Measurements from ENCODE around the gene PIP5K1B. TPM values are rescaled to one million over a fixed set of nuclear protein-coding genes. Genes with fewer than 3 reads are reported as not detected.

PIP5K1B gene
- total RNA-seq, 2 experiments from 2014 or later: 0.73 to 0.77 TPM

GRCh38 chr9:68775003-68775730 lies 70.1 kb downstream of the PIP5K1B start:
- H3K27me3 Mint-ChIP-seq: peaks cover 17% of the 10 kb centered on the region
- H3K27ac Mint-ChIP-seq: no peak overlapping the region
- CTCF ChIA-PET: no interaction called here
- no peak overlapping the region for H3K4me3 Mint-ChIP-seq
- H3K36me3 Mint-ChIP-seq (ENCODE audit: low read depth): no peaks in the 10 kb centered on the region
- no peak for DNase-seq
- H3K4me1 Mint-ChIP-seq: no peaks in the 10 kb centered on the region
- no peaks in the 10 kb centered on the region for H3K9me3 Mint-ChIP-seq
- POLR2A ChIA-PET: no interaction called here

- peaks cover 2% of the 10 kb centered on the region for H3K36me3 Mint-ChIP-seq (ENCODE audit: low read depth)
- no peaks in the 10 kb centered on the region for H3K9me3 Mint-ChIP-seq
- POLR2A ChIA-PET: no interaction called here
- CTCF ChIA-PET: interaction anchor here (0.6 to 0.9 kb wide), 2 partner anchors 9 to 257 kb away, joined by 3 read pairs; no protein-coding TSS in a partner anchor
- H3K4me3 Mint-ChIP-seq: no peak overlapping the region
- H3K27me3 Mint-ChIP-seq: peaks cover 15% of the 10 kb centered on the region
- peaks cover 5% of the 10 kb centered on the region for H3K4me1 Mint-ChIP-seq
- H3K27ac Mint-ChIP-seq: no peak overlapping the region
- DNase-seq: no peak
Measured at GRCh38 chr9:68777070-68777763, 72.2 kb downstream of the PIP5K1B start.

DNA sequence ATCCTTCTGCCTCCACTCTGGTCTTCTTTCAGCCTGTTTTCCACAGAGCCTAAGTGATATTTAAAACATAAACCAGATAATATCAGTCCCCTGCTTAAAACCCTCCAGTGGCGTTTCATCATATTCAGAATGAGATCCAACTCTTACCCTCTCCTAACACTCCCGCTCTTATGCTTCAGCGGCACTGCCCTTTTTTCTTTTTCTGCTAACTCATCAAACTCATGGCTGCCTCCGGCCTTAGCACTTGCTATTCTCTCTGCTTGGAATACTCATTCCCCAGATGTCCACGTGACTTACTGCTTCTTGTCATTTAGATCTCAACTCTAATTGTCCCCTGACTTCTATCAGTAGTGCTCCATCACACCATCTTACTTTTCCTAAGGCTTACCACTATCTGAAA lies 73.6 kb downstream of the PIP5K1B start:
- Mint-ChIP-seq H3K9me3 (no peaks in the 10 kb centered on the region), H3K4me3 (no peak overlapping the region), H3K27me3 (peaks cover 8% of the 10 kb centered on the region), H3K4me1 (peaks cover 5% of the 10 kb centered on the region), H3K27ac (no peak overlapping the region), H3K36me3 (ENCODE audit: low read depth) (peaks cover 2% of the 10 kb centered on the region)
- ChIA-PET CTCF (no interaction called here), POLR2A (no interaction called here)
- no peak for DNase-seq

DNA sequence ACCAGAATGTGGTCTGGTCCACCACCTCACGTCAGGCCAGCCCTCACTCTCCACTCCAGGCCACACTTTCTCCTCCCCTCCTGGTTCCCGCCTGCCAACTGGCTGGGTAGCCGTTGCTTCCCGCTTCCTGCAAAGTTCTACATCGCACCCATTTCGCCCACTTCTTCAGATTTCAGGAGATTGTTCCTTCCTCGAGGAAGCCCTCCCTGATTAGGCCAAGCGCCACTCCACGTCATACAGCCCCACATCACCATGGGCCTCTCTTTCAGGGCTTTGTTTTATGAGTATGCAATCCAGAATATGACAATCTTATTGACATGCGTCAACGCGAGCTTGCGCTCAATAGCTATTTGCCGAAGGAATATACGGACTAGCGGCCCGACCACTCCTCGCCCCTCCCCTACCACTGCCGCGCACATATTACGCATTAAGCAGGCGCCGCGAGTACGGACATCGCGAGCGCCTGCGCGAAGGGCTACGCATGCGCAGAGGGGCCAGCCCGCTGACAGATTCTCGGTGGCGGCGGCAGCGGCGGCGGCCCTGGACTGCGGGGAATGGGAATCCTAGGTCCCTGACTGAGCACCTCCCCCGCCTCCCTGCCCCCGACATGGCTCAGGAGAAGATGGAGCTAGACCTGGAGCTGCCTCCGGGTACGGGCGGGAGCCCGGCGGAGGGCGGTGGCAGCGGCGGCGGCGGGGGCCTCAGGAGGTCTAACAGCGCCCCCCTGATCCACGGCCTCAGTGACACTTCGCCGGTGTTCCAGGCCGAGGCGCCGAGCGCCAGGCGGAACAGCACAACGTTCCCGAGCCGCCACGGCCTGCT lies 74.7 kb downstream of the PIP5K1B start:
- ChIA-PET POLR2A (no interaction called here), CTCF (interaction anchor here (0.7 to 1.5 kb wide), 4 partner anchors 15 to 68 kb away, joined by 3 read pairs; no protein-coding TSS in a partner anchor)
- H3K9me3 Mint-ChIP-seq: no peaks in the 10 kb centered on the region
- H3K27me3 Mint-ChIP-seq: peaks cover 5% of the 10 kb centered on the region
- DNase-seq: peak; percentile 94
- H3K36me3 Mint-ChIP-seq (ENCODE audit: low read depth): peaks cover 2% of the 10 kb centered on the region
- no peak overlapping the region for H3K27ac Mint-ChIP-seq
- peaks cover 5% of the 10 kb centered on the region for H3K4me1 Mint-ChIP-seq
- no peak overlapping the region for H3K4me3 Mint-ChIP-seq

DNA sequence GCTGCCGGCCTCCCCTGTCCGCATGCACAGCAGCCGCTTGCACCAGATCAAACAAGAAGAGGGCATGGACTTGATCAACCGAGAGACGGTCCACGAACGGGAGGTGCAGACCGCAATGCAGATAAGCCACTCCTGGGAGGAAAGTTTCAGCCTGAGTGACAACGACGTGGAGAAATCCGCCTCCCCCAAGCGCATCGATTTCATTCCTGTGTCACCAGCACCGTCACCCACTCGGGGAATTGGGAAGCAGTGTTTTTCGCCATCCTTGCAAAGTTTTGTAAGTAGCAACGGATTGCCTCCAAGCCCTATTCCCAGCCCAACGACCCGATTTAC lies 75.3 kb downstream of the PIP5K1B start:
- Mint-ChIP-seq H3K4me1 (peaks cover 5% of the 10 kb centered on the region), H3K36me3 (ENCODE audit: low read depth) (peaks cover 2% of the 10 kb centered on the region), H3K27me3 (peaks cover under 1% of the 10 kb centered on the region), H3K27ac (no peak overlapping the region), H3K9me3 (no peaks in the 10 kb centered on the region), H3K4me3 (no peak overlapping the region)
- CTCF ChIA-PET: interaction anchor here (1.1 to 1.5 kb wide), 2 partner anchors 22 to 23 kb away, joined by 3 read pairs; no protein-coding TSS in a partner anchor
- POLR2A ChIA-PET: no interaction called here
- no peak for DNase-seq

- peak; percentile 16 for DNase-seq
Measured at GRCh38 chr9:68780720-68781119, 75.7 kb downstream of the PIP5K1B start.

DNA sequence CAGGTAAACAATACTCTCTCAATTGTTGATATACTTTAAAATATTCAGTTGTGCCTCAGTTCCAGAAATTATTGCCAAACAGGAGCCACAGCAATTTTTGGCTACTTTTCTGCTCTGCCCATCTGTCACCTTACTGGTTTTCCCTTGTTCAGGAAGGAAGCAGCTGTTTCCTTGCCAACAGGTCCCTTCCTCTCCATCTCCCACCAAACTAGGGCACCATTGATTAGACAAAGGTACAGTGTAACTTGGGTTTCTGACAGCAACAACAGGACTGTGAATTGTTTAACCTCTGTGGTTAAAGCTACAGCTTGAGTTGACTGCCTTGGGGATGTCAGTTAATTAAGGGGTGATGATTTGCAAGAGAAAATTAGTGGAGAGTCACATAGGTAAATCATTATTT lies 76.9 kb downstream of the PIP5K1B start:
- Mint-ChIP-seq H3K36me3 (ENCODE audit: low read depth) (peaks cover 2% of the 10 kb centered on the region), H3K4me1 (peaks cover 5% of the 10 kb centered on the region), H3K27me3 (no peaks in the 10 kb centered on the region), H3K9me3 (no peaks in the 10 kb centered on the region), H3K4me3 (no peak overlapping the region), H3K27ac (no peak overlapping the region)
- ChIA-PET POLR2A (no interaction called here), CTCF (interaction anchor here (1.0 to 1.2 kb wide), 2 partner anchors 23 to 80 kb away, joined by 3 to 4 read pairs; no protein-coding TSS in a partner anchor)
- DNase-seq: no peak

More at GRCh38 chr9:68780720-68781119, 75.7 kb downstream of the PIP5K1B start:
- ChIA-PET POLR2A (no interaction called here), CTCF (interaction anchor here (1.0 to 1.5 kb wide), 3 partner anchors 22 to 78 kb away, joined by 3 to 4 read pairs (median 3); no protein-coding TSS in a partner anchor)
- peaks cover 5% of the 10 kb centered on the region for H3K4me1 Mint-ChIP-seq
- no peak overlapping the region for H3K27ac Mint-ChIP-seq
- peaks cover 2% of the 10 kb centered on the region for H3K36me3 Mint-ChIP-seq (ENCODE audit: low read depth)
- H3K27me3 Mint-ChIP-seq: no peaks in the 10 kb centered on the region
- no peaks in the 10 kb centered on the region for H3K9me3 Mint-ChIP-seq
- no peak overlapping the region for H3K4me3 Mint-ChIP-seq

DNA sequence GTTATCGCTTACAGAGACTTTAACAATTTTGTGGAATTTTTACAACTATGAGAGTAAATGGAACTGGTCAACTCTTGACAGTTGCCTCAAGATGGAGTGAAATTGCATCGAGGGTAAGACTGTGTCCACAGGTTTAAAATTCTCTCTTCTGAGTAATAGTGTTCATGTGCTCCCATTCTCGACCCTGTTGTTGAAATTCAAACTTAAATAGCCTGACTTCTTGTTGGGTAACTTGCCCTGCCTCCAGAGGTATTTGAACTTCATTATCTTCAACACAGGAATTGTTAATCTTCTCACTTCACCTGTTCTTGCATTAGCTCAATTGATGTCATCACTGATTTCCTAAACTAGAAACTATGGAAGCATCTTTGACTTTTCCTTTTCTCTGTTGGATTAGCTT lies 77.5 kb downstream of the PIP5K1B start:
- DNase-seq: no peak
- CTCF ChIA-PET: no interaction called here
- POLR2A ChIA-PET: no interaction called here
- Mint-ChIP-seq H3K27me3 (no peaks in the 10 kb centered on the region), H3K4me1 (peaks cover 5% of the 10 kb centered on the region), H3K36me3 (ENCODE audit: low read depth) (peaks cover 2% of the 10 kb centered on the region), H3K4me3 (no peak overlapping the region), H3K27ac (no peak overlapping the region), H3K9me3 (no peaks in the 10 kb centered on the region)

GRCh38 chr9:68785965-68786364 lies 80.9 kb downstream of the PIP5K1B start:
- Mint-ChIP-seq H3K9me3 (no peaks in the 10 kb centered on the region), H3K4me3 (no peak overlapping the region), H3K27ac (no peak overlapping the region), H3K36me3 (ENCODE audit: low read depth) (peaks cover 2% of the 10 kb centered on the region), H3K27me3 (peaks cover 1% of the 10 kb centered on the region), H3K4me1 (peaks cover 5% of the 10 kb centered on the region)
- ChIA-PET POLR2A (no interaction called here), CTCF (no interaction called here)
- no peak for DNase-seq

- ChIA-PET CTCF (no interaction called here), POLR2A (no interaction called here)
- no peak for DNase-seq
- Mint-ChIP-seq H3K9me3 (no peaks in the 10 kb centered on the region), H3K4me1 (no peaks in the 10 kb centered on the region), H3K27me3 (peaks cover 5% of the 10 kb centered on the region), H3K4me3 (no peak overlapping the region), H3K36me3 (ENCODE audit: low read depth) (no peaks in the 10 kb centered on the region), H3K27ac (no peak overlapping the region)
Measured at GRCh38 chr9:68791169-68791568, 86.1 kb downstream of the PIP5K1B start.

- Mint-ChIP-seq H3K36me3 (ENCODE audit: low read depth) (no peaks in the 10 kb centered on the region), H3K27ac (no peak overlapping the region), H3K9me3 (no peaks in the 10 kb centered on the region), H3K4me3 (no peak overlapping the region), H3K27me3 (peaks cover 5% of the 10 kb centered on the region), H3K4me1 (peaks cover 7% of the 10 kb centered on the region)
- DNase-seq: no peak
- ChIA-PET POLR2A (no interaction called here), CTCF (no interaction called here)
Measured at GRCh38 chr9:68793605-68794343, 88.7 kb downstream of the PIP5K1B start.

DNA sequence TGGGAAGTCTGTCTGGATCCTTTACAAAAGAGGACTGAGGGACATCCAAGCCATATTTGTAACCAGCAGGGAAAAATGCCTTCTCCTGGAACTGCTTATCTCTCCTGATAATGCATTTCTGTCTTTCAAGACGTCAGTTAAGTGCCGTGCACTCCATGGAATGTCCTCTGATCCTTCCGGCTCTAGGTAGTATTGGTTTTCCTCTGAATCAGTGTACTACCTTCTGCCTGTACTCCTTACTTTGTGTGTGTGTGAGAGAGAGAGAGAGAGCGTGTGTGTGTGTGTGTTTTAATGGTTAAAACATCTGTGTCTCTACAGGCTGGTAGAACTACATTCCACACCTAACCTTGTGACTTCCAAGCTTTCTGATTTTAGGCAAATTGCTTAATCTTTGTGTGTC lies 89.9 kb downstream of the PIP5K1B start:
- H3K27me3 Mint-ChIP-seq: peaks cover 5% of the 10 kb centered on the region
- no peaks in the 10 kb centered on the region for H3K9me3 Mint-ChIP-seq
- H3K4me3 Mint-ChIP-seq: no peak overlapping the region
- no peak for DNase-seq
- peaks cover 7% of the 10 kb centered on the region for H3K4me1 Mint-ChIP-seq
- H3K27ac Mint-ChIP-seq: no peak overlapping the region
- CTCF ChIA-PET: no interaction called here
- POLR2A ChIA-PET: no interaction called here
- H3K36me3 Mint-ChIP-seq (ENCODE audit: low read depth): no peaks in the 10 kb centered on the region
